Right lobe of liver (tissue), 4 donors: ENCODE data around the gene ARHGEF11.

Source experiments
- CTCF ChIP-seq, 4 donors: fragments of 200-600 bp in 3 of 4; fragments of 450-650 bp in 1 of 4; IDR thresholded peaks; one replicate each; pipeline versions ENCODE4 v1.5.1 to v1.8.0; 2016 to 2022; ENCODE audit warnings: antibody characterized with exemption in 4 of 4, mild to moderate bottlenecking in 2 of 4
- POLR2A ChIP-seq: fragments of 450-650 bp; IDR thresholded peaks from one replicate; pipeline ENCODE4 v1.6.1; 2017; ENCODE audit warnings: antibody characterized with exemption, mild to moderate bottlenecking
- donor health status: DM: no; HTN: no; CAD: no.
- donor health status: DM: no; HTN: no; CAD: no.
- donor health status: DM: no; HTN: yes; CAD: no.

GRCh38 chr1:156885314-156885713, 160.2 kb downstream of the ARHGEF11 start:
- TF ChIP-seq POLR2A (no peak), CTCF (IDR thresholded peaks at IDR 0.05) (no peak)
